Dermis microvascular lymphatic vessel endothelial cell (primary cell): ENCODE data around the gene SLC27A5. TPM values are rescaled to one million over a fixed set of nuclear protein-coding genes. Genes with fewer than 3 reads are reported as not detected.
"Not testable (repeated sequence)": the region's sequence is repeated elsewhere in the genome, so short reads cannot be mapped to it uniquely, and the experiment has no call there.

ENCODE experiments used
- DNase-seq, 2 donors: peaks; one replicate each; pipeline versions ENCODE4 v3.0.0 to v3.0.0-alpha.2; 2010; ENCODE audit warnings: low read depth in 2 of 2
- total RNA-seq: library from RNA; depleted of rRNA; stranded (reverse); fragments of >200 nt; gene quantifications from 2 replicates; pipeline ENCODE4 v1.2.1, GENCODE V29; 2014

Gene SLC27A5
- total RNA-seq, 1 donor from 2014 or later = 10.9 TPM

- no peak for DNase-seq
These were observed 10.9 kb upstream of the SLC27A5 start for GRCh38 chr19:58522709-58523108.

GRCh38 chr19:58521651-58522050 lies 9.9 kb upstream of the SLC27A5 start:
- no peak for DNase-seq

GRCh38 chr19:58520257-58520599 lies 8.4 kb upstream of the SLC27A5 start:
- no peak for DNase-seq

GRCh38 chr19:58519355-58520256 lies 7.8 kb upstream of the SLC27A5 start, which contains the start of gene ZBTB45:
Gene ZBTB45 (minus strand): TSS chr19:58519810. CDS start chr19:58517673, 2,137 bp downstream.
- DNase-seq = peak; percentile 86 to 94

GRCh38 chr19:58519087-58519354 lies 7.2 kb upstream of the SLC27A5 start:
- DNase-seq = peak; percentile 63 to 84

- DNase-seq = no peak
These were observed 6.7 kb upstream of the SLC27A5 start for GRCh38 chr19:58518256-58519086.

- DNase-seq = no peak
These were observed 5.4 kb upstream of the SLC27A5 start for GRCh38 chr19:58516964-58517833.

GRCh38 chr19:58516246-58516836 lies 4.5 kb upstream of the SLC27A5 start:
- DNase-seq = no peak

GRCh38 chr19:58515259-58515658 lies 3.5 kb upstream of the SLC27A5 start:
- no peak for DNase-seq

GRCh38 chr19:58514564-58515022 lies 2.8 kb upstream of the SLC27A5 start:
- no peak for DNase-seq

GRCh38 chr19:58513694-58514563 lies 2.1 kb upstream of the SLC27A5 start:
- DNase-seq = peak; percentile 65 to 90

GRCh38 chr19:58513213-58513693 lies 1.5 kb upstream of the SLC27A5 start:
- DNase-seq = no peak

GRCh38 chr19:58510084-58510862 lies 1.5 kb downstream of the SLC27A5 start:
- DNase-seq = no peak

GRCh38 chr19:58509731-58510083 lies 2.1 kb downstream of the SLC27A5 start:
- DNase-seq = no peak

- not testable (repeated sequence) for DNase-seq
These were observed 4.1 kb downstream of the SLC27A5 start for GRCh38 chr19:58507602-58508223.

GRCh38 chr19:58500242-58500641 lies 11.6 kb downstream of the SLC27A5 start:
- DNase-seq = peak in 1 of 2 donors; percentile 0

GRCh38 chr19:58499021-58499927 lies 12.5 kb downstream of the SLC27A5 start:
- peak; percentile 96 to 97 for DNase-seq
